Fibroblast of the aortic adventitia (primary cell): ENCODE measurements around the gene COL6A2. TPM values are rescaled to one million over a fixed set of nuclear protein-coding genes. Genes with fewer than 3 reads are reported as not detected.

Experiments used
- DNase-seq: peaks from one replicate; pipeline ENCODE4 v3.0.0-alpha.2; 2010; ENCODE audit warnings: low read depth
- H3K4me3 ChIP-seq: 2 replicates; pipeline ENCODE4 v1.5.1; 2011; ENCODE audit warnings: low read depth, mild to moderate bottlenecking, control low read depth, low read length, moderate library complexity
- CTCF ChIP-seq: IDR thresholded peaks from 2 replicates; pipeline ENCODE4 v1.5.1; 2011; ENCODE audit warnings: mild to moderate bottlenecking, low read length, control low read depth, inconsistent platforms; ENCODE audit not compliant: insufficient read depth
- total RNA-seq: library from RNA; depleted of rRNA; stranded (reverse); fragments of >200 nt; gene quantifications from 2 replicates; pipeline ENCODE4 v1.2.3, GENCODE V29; 2012; ENCODE audit warnings: low replicate concordance

Gene COL6A2
- total RNA-seq, 1 donor, result 1,068 TPM

DNA sequence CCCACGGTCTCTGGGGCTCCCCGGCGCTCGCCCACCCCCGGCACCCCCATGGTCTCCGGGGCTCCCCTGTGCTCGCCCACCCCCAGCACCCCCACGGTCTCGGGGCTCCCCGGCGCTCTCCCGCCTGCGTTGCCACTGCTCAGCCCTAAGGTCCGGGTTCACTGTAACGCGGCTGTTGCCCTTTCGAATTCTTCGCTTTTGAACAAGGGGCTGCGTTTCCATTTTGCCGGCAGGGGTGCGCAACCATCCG, 62.7 kb downstream of the COL6A2 start:
- DNase-seq, result no peak
- TF ChIP-seq CTCF, result no peak
- H3K4me3 ChIP-seq, result no peak overlapping the region

GRCh38 chr21:46160907-46161632, 63.2 kb downstream of the COL6A2 start:
- no peak overlapping the region for H3K4me3 ChIP-seq
- TF ChIP-seq CTCF, result no peak
- DNase-seq, result no peak

- H3K4me3 ChIP-seq, result no peak overlapping the region
- TF ChIP-seq CTCF, result no peak
- no peak for DNase-seq
These were observed 64.0 kb downstream of the COL6A2 start for GRCh38 chr21:46161633-46162592.

- no peak overlapping the region for H3K4me3 ChIP-seq
- no peak for TF ChIP-seq CTCF
- DNase-seq, result peak; percentile 61
These were observed 65.5 kb downstream of the COL6A2 start for GRCh38 chr21:46163380-46163779.

GRCh38 chr21:46165098-46165497, 67.2 kb downstream of the COL6A2 start:
- no peak for DNase-seq
- H3K4me3 ChIP-seq, result no peak overlapping the region
- no peak for TF ChIP-seq CTCF

DNA sequence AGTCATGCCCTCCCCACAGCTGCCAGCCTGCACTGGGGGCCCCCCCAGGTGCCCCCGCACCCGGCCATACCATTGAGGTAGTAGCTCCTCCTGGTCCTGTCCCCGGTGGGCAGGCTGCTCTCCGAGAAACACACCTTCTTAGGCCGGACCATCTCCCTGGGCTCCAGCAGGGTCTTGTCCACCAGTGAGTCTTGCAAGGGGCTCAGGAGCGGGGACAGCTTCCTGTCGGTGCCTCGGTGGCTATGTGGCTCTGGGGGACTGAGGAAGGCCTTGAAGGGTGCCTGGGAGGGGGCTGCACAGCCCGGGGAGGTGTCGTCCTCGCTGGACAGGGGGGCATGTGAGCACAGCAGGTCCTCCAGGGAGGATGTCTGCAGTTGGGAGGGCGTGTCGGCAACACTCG, 70.3 kb downstream of the COL6A2 start:
- no peak for TF ChIP-seq CTCF
- no peak for DNase-seq
- no peak overlapping the region for H3K4me3 ChIP-seq
